SK-N-SH (cell line): ENCODE data around the gene TCHP. TPM values are rescaled to one million over a fixed set of nuclear protein-coding genes. Genes with fewer than 3 reads are reported as not detected.

Experiments used
- CTCF ChIA-PET: fragments of 300-600, 350-600 bp; formaldehyde crosslinking; extraction: SDS; loops from one replicate; lab custom pipeline; 2021; lab: Yijun Ruan, JAX
- POLR2A ChIA-PET: fragments of 350-600 bp; sonication (Branson Sonifier 250); formaldehyde crosslinking; extraction: SDS; loops from one replicate; lab custom pipeline; 2020; ENCODE audit warnings: antibody characterized with exemption, inconsistent platforms; lab: Yijun Ruan, JAX
- DNase-seq: peaks from one replicate; pipeline ENCODE4 v3.0.0; 2012
- H2AFZ ChIP-seq: fragments of 200-600 bp; sonication (generic); 2 replicates; pipeline ENCODE4 v1.8.1; 2016; ENCODE audit warnings: antibody characterized with exemption, mild to moderate bottlenecking, low read depth
- H3F3A ChIP-seq: fragments of 200-600 bp; sonication (generic); replicated peaks from 2 replicates; pipeline ENCODE3; 2016; ENCODE audit warnings: antibody characterized with exemption, mild to moderate bottlenecking; ENCODE audit not compliant: insufficient read depth
- H3K27ac ChIP-seq, 2 experiments: fragments of 200-500 bp in 1 of 2; fragments of 200-600 bp in 1 of 2; sonication (Bioruptor generic) in 1 of 2; sonication (generic), shearing (Covaris generic) in 1 of 2; 2 replicates each; pipeline versions ENCODE4 v1.5.1 to v1.6.1; 2014 to 2016; ENCODE audit warnings: low read depth in 2 of 2, inconsistent platforms in 1 of 2, low read length in 1 of 2, mild to moderate bottlenecking in 1 of 2, mixed read lengths in 1 of 2
- H3K27me3 ChIP-seq: fragments of 200-600 bp; sonication (generic), shearing (Covaris generic); 2 replicates; pipeline ENCODE4 v1.6.1; 2016; ENCODE audit warnings: mixed run types; ENCODE audit not compliant: insufficient read depth
- H3K36me3 ChIP-seq, 2 experiments: fragments of 200-500 bp in 1 of 2; fragments of 200-600 bp in 1 of 2; sonication (Bioruptor generic) in 1 of 2; sonication (generic) in 1 of 2; replicated peaks in 1 of 2; 2 replicates each; pipeline versions ENCODE3 to v1.5.1; 2014 to 2016; ENCODE audit warnings: low read length in 1 of 2, mild to moderate bottlenecking in 1 of 2; ENCODE audit not compliant: insufficient read depth in 2 of 2, control insufficient read depth in 1 of 2
- H3K4me1 ChIP-seq, 2 experiments: fragments of 200-500 bp in 1 of 2; fragments of 200-600 bp in 1 of 2; sonication (Bioruptor generic) in 1 of 2; sonication (generic), shearing (Covaris generic) in 1 of 2; 2 replicates each; pipeline versions ENCODE4 v1.5.1 to v1.6.1; 2014 to 2016; ENCODE audit warnings: low read depth in 1 of 2, low read length in 1 of 2, mixed run types in 1 of 2; ENCODE audit not compliant: insufficient read depth in 2 of 2, control insufficient read depth in 1 of 2
- H3K4me2 ChIP-seq: fragments of 200-600 bp; sonication (generic), shearing (Covaris generic); 2 replicates; pipeline ENCODE4 v1.6.1; 2017; ENCODE audit warnings: mixed run types
- H3K4me3 ChIP-seq, 2 experiments: fragments of 200-500 bp in 1 of 2; fragments of 200-600 bp in 1 of 2; sonication (Bioruptor generic) in 1 of 2; sonication (generic), shearing (Covaris generic) in 1 of 2; 2 replicates each; pipeline versions ENCODE4 v1.5.1 to v1.8.1; 2014 to 2016; ENCODE audit warnings: low read depth in 2 of 2, inconsistent platforms in 1 of 2, low read length in 1 of 2, mild to moderate bottlenecking in 1 of 2, mixed read lengths in 1 of 2, moderate library complexity in 1 of 2
- H3K79me2 ChIP-seq: fragments of 200-600 bp; sonication (generic); 2 replicates; pipeline ENCODE4 v1.8.1; 2017; ENCODE audit warnings: mild to moderate bottlenecking; ENCODE audit not compliant: insufficient read depth
- H3K9ac ChIP-seq: fragments of 200-600 bp; sonication (generic); 2 replicates; pipeline ENCODE4 v1.6.1; 2017; ENCODE audit warnings: mixed run types
- H3K9me2 ChIP-seq: fragments of 200-600 bp; sonication (generic); 2 replicates; pipeline ENCODE4 v1.6.1; 2017; ENCODE audit warnings: mixed run types
- H3K9me3 ChIP-seq: fragments of 200-600 bp; sonication (generic); 2 replicates; pipeline ENCODE4 v1.6.1; 2017; ENCODE audit warnings: mixed run types, mild to moderate bottlenecking, moderate library complexity
- H4K20me1 ChIP-seq: fragments of 200-600 bp; sonication (generic); 2 replicates; pipeline ENCODE4 v1.6.1; 2017; ENCODE audit warnings: mild to moderate bottlenecking, mixed run types; ENCODE audit not compliant: insufficient read depth
- EP300 ChIP-seq, 2 experiments: IDR thresholded peaks; 2 replicates each; pipeline versions ENCODE4 v1.4.0 to v1.6.1; 2012; ENCODE audit warnings: borderline replicate concordance in 1 of 2, low read depth in 1 of 2, low read length in 1 of 2
- FOSL2 ChIP-seq: IDR thresholded peaks from 2 replicates; pipeline ENCODE4 v1.4.0; 2012; ENCODE audit warnings: low read depth, mild to moderate bottlenecking, moderate library complexity, borderline replicate concordance
- MAX ChIP-seq: IDR thresholded peaks from 2 replicates; pipeline ENCODE4 v1.4.0; 2012; ENCODE audit warnings: low read depth
- MEF2A ChIP-seq: IDR thresholded peaks from 2 replicates; pipeline ENCODE4 v1.4.0; 2012; ENCODE audit warnings: low read depth, borderline replicate concordance
- MXI1 ChIP-seq: IDR thresholded peaks from 2 replicates; pipeline ENCODE4 v1.6.1; 2012; ENCODE audit warnings: mild to moderate bottlenecking, low read depth, low read length, improper control_type of control experiment
- NRF1 ChIP-seq: IDR thresholded peaks from 2 replicates; pipeline ENCODE4 v1.6.1; 2012; ENCODE audit warnings: low read depth, mild to moderate bottlenecking, low read length
- RAD21 ChIP-seq: IDR thresholded peaks from 2 replicates; pipeline ENCODE4 v1.6.1; 2012; ENCODE audit warnings: mild to moderate bottlenecking, low read length
- RFX5 ChIP-seq: IDR thresholded peaks from 2 replicates; pipeline ENCODE4 v1.6.1; 2012; ENCODE audit warnings: mild to moderate bottlenecking, improper control_type of control experiment, low read length
- TCF12 ChIP-seq: IDR thresholded peaks from 2 replicates; pipeline ENCODE4 v1.4.0; 2012
- TEAD4 ChIP-seq: IDR thresholded peaks from 2 replicates; pipeline ENCODE4 v1.4.0; 2012; ENCODE audit warnings: mild to moderate bottlenecking, borderline replicate concordance; ENCODE audit not compliant: insufficient read depth
- WGBS: methylation state at CpG from one replicate; pipeline ENCODE4 v1.1.6; 2017; ENCODE audit warnings: low lambda C conversion rate; 5-methylcytosine and 5-hydroxymethylcytosine counted together
- polyA plus RNA-seq, 3 experiments: library from polyadenylated mRNA; depleted of rRNA; stranded (reverse); fragments of >200 nt; gene quantifications; 2 replicates each; pipeline ENCODE4 v1.2.3, GENCODE V29; 2012
- TF ChIP-seq, protein P1 (sequence below): IDR thresholded peaks from 2 replicates; pipeline ENCODE4 v1.4.0; 2012; ENCODE audit warnings: low read depth, borderline replicate concordance

Gene TCHP
- polyA plus RNA-seq, 1 of the 3 experiments (the other 2 are of a cell fraction): 37.3 TPM

GRCh38 chr12:109868182-109869051 lies 31.7 kb upstream of the TCHP start:
- TF ChIP-seq, protein P1, sequence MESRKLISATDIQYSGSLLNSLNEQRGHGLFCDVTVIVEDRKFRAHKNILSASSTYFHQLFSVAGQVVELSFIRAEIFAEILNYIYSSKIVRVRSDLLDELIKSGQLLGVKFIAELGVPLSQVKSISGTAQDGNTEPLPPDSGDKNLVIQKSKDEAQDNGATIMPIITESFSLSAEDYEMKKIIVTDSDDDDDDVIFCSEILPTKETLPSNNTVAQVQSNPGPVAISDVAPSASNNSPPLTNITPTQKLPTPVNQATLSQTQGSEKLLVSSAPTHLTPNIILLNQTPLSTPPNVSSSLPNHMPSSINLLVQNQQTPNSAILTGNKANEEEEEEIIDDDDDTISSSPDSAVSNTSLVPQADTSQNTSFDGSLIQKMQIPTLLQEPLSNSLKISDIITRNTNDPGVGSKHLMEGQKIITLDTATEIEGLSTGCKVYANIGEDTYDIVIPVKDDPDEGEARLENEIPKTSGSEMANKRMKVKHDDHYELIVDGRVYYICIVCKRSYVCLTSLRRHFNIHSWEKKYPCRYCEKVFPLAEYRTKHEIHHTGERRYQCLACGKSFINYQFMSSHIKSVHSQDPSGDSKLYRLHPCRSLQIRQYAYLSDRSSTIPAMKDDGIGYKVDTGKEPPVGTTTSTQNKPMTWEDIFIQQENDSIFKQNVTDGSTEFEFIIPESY: no peak
- TF ChIP-seq MXI1: no peak
- TF ChIP-seq TCF12: no peak
- TF ChIP-seq NRF1: no peak
- TF ChIP-seq MEF2A: no peak
- TF ChIP-seq MAX: no peak
- no peak for TF ChIP-seq EP300 (IDR thresholded peaks at IDR 0.05; ENCODE audit: borderline replicate concordance in 1 of 2, low read depth in 1 of 2, low read length in 1 of 2)
- TF ChIP-seq TEAD4: no peak
- no peak for TF ChIP-seq RAD21
- TF ChIP-seq RFX5: no peak
- no peak overlapping the region for H3K4me2 ChIP-seq
- WGBS: 89% methylated on average over 9 of the region's 9 CpGs
- no peaks in the 10 kb centered on the region for H3K27me3 ChIP-seq
- H3K9me2 ChIP-seq: no peaks in the 10 kb centered on the region
- no peak overlapping the region for H3K27ac ChIP-seq
- no peak overlapping the region for H3K9ac ChIP-seq
- ChIA-PET CTCF (interaction anchor here (0.9 to 13.1 kb wide), 3 partner anchors 14 to 36 kb away, joined by 3 to 91 read pairs (median 11); no protein-coding TSS in a partner anchor), POLR2A (no interaction called here)
- H3K4me3 ChIP-seq: no peak overlapping the region
- no peak overlapping the region for H2AFZ ChIP-seq
- no peaks in the 10 kb centered on the region; the same call in 1 of the 2 replicates for H4K20me1 ChIP-seq
- peaks cover 12% of the 10 kb centered on the region for H3F3A ChIP-seq
- DNase-seq: no peak
- H3K9me3 ChIP-seq: no peaks in the 10 kb centered on the region
- no peaks in the 10 kb centered on the region for H3K36me3 ChIP-seq
- H3K4me1 ChIP-seq: peaks cover 9 to 17% of the 10 kb centered on the region in 2 experiments; a peak in 2 of 4 replicates
- peaks cover 44% of the 10 kb centered on the region for H3K79me2 ChIP-seq

DNA sequence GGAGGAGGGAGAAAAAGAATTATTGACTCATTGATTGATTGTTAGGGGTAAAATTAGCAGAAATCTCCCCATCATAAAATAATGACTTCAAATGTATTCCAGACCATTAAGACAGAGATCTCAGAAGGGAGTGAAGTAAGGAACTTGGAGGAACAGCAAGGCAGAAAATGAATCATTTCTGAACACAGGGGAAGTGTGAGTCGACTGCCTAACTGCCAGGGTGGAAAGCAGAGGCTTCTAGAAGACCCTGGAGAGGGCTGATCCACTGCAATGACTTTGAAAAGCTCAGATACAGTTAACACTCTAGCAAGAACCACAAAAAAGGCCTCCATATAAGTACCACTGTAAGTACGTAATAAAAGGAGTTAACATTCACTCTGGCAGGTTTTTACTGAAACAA lies 29.4 kb upstream of the TCHP start:
- TF ChIP-seq FOSL2 (peak; percentile 22; the same call in 1 of the 2 replicates), TEAD4 (no peak)
- CTCF ChIA-PET: interaction anchor here (1.0 to 13.1 kb wide), 2 partner anchors 16 to 25 kb away, joined by 3 to 91 read pairs; no protein-coding TSS in a partner anchor
- Histone ChIP-seq H3K9me3 (no peaks in the 10 kb centered on the region), H3K4me1 (peaks cover 10 to 17% of the 10 kb centered on the region in 2 experiments; a peak in 2 of 4 replicates), H3K27me3 (no peaks in the 10 kb centered on the region), H3K79me2 (peaks cover 58% of the 10 kb centered on the region), H3K9me2 (no peaks in the 10 kb centered on the region), H3K27ac (peak overlapping the region in 1 of 2 experiments; percentile 32; a peak in 2 of 4 replicates), H3K4me2 (no peak overlapping the region), H3K4me3 (no peak overlapping the region), H4K20me1 (no peaks in the 10 kb centered on the region; the same call in 1 of the 2 replicates), H3K9ac (no peak overlapping the region), H3F3A (peaks cover 12% of the 10 kb centered on the region), H2AFZ (no peak overlapping the region), H3K36me3 (no peaks in the 10 kb centered on the region)
- no peak for DNase-seq
- WGBS: 70% methylated on average over 2 of the region's 2 CpGs
- POLR2A ChIA-PET: interaction anchor here (0.6 kb wide), 1 partner anchor 52 kb away, joined by 3 read pairs; no protein-coding TSS in a partner anchor
